HG03558 (cell line): ENCODE measurements around the gene SOBP.
A peak's percentile ranks its signal among the peaks of the same experiment; 100 is the strongest.

Experiments
- ATAC-seq: cut with Tn5 transposase; IDR thresholded peaks from one replicate; pipeline ENCODE4 v1.9.1; 2021; ENCODE audit warnings: moderate number of reproducible peaks; ENCODE audit not compliant: unreplicated experiment; ENCODE audit errors: extremely low read depth

Gene SOBP

DNA sequence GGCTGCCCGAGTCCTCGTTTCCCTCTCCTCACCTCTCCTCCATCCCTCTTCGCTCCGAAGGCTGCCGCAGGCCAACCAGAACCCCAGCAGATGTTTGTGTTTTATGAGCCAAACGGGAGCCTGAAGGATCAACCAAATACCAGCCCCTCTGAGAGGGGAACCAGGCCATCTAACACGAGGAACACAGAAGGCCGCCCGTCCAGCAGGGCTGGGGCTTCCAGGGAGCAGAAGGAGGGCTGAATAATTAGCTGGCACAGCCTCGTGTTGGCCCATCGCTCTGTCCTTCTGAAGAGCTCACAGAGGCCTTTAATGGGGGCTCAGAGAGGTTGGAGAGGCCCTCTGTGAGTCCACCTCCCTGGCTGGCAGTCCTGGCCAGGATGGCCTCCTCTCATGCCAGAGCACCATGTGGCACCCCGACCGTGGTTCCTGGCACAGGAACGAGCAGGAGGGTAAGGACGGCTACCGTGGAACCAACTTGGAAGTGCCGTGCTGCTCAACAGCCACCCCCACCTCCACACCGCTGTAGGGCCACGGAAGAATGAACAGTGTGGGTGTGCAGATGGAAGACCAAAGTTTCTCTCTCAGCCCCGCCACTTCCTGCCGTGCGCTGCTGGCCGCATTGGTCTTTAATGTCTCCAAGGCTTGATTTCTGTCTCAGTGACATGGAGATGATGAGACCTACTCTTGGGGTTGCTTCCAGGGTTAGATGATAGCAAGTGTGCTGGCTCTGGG is 179.0 kb downstream of the SOBP start:
- peak; percentile 51 for ATAC-seq

DNA sequence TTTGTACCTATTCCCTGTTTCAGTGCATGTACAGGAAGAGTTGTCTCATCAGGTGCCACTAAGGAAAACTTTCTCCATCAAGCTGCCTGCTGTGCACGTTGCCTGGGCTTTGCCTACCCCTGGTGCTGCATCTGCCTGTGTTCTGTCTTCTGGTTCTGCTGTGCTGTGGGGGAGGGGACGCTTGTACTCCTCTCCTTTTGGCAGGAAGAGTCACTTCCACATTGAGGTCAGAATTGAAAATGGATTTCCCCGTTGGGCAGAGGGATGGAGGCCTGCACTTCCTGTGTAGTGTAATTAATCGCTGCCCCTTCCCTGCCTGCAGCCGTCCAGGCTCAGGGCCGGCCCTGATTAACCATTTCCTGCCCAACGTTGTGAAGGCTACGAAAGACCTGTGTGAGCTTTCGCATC is 180.9 kb downstream of the SOBP start:
- ATAC-seq: no peak

DNA sequence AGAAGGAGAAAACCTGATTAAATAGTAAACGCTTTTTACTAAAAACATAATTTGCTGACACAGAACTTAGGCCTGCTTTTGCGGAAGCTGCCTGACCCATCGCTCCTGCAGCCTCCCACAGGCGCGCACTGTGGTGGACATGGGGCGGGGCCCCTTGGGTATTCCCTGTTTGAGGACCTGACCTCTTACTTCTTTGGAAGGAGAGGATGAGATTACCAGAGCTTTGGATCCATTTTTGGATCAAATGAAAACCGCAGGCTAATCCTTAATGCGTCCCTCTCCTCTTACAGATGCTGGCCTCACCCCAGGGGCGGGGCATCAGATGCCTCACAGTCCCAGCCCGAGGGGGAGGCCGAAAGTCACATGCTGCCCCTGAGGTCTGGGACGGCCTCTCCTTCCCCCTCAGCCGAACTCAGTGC is 183.2 kb downstream of the SOBP start:
- no peak for ATAC-seq

DNA sequence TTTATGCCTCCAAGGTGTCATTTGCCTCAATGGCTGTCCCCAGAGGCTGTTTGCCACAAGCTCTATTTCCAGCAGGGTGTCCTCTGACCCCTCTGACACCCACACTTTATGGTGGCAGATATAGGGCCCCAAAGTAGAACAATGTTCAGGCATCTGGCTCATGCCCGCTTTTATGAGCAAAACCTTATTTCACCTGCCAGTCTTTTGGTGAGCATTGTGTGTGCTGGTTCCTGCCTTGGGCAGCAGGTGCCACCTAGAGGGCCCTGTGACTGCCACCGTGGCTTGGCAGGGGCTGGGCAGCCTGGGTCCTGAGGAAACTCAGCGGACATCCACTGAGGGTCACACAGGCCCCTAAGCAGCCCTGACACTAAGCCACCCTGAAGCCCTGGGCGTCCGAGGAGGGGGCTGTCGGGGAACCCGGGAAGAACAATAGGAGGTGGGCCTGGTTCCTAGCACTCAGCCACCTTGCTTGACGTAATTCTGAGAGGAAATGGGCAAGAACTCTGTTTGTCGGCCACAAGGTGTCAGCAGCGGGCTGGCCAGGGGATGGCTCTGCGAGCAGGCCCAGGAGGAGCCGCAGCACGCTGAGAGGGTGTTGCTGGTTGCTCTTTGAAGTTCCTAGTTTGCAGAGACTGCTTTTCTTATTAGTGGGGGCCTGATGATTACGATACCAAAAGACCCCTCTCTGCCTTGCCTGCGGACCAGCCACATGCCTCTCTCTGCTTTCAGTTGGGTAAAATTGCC is 185.2 kb downstream of the SOBP start:
- no peak for ATAC-seq

DNA sequence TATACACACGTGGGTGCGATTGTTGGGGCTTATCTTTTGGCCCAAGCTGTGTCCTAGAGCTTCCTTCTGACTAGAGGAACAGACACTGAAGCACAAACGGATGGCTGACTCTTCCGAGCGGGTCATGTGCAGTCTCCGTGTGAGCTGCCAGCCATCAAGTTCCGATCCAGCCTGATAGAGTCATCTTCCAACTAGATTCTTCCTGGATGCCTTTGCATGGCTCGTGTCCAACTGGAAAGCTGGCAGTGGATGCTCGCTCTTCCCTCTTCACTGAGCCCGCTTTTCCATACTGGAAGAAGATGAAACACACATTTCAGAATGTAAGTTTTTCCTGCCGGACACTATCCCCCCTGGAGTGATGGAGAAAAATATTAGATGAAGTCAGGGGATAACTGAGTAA is 186.1 kb downstream of the SOBP start:
- ATAC-seq: no peak

DNA sequence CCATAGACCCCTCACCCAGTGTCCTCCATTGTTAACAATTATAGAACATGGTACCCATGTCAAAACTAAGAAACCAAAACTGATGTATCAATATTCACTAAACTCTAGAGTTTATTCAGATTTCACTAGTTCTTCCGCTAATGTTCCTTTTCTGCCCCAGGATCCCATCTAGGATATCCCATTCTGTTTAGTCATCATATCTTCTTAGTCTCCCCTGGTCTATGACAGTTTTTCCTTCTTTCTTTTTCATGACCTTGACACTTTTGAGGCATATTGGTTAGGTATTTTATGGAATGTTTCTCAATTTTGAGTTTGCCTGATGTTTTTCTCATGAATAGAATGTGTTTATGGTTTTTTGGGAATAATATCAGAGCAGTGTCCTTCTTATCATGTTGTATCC is 187.5 kb downstream of the SOBP start:
- no peak for ATAC-seq

DNA sequence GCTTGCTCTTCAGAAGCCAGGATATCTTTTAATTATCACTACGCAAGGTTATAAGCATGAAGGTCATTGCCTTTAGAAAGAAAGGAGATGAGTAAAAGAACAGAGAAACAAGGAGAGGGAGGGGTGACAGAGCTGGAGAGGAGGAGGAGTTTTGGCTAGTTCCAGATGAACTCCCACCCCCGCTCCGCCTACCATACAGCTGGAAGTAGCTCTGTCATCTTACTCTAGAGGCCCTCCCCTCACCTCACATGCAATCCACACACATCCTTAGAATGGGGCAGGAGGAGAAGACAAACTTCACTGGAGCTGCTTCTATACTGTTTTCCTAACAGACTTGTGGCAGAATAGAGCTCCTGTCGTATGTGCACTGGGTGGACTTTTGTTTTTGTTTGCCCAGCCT is 189.5 kb downstream of the SOBP start:
- no peak for ATAC-seq

DNA sequence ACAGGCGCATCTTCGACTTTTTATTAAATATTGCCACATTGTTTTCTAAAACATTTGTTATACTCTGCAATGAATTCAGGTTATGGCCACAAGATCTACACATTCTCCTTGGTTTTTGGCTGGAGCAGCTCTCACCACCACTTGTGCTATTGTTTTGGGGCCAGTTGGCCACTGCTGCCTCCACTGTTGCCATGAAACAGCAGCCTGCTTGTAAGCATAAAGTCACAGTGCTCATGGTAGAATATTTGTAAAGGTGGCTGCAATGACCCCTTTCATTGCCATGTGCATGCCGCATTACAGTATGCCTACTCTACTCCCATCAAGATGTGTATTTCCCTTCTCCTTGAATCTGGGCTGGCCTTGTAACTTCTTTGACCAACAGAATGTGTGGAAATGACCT is 192.8 kb downstream of the SOBP start:
- ATAC-seq: no peak

DNA sequence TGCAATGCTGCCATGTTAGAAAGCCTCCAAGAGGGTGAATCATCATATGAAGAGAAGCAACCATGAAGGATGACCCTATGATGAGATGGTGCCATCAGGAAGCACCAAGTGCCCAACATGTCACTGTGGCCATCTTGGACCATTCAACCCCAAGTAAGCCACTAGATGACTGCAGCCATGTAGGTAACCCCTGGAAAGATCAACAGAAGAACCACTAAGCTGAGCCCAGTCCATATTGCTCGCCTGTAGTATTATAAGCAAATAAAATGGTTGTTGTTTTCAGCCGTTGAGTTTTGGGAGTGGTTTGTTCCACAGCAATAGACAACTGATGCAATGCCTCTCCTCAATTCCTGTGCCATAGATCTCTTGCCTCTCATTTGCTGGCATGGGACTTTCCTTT is 193.3 kb downstream of the SOBP start:
- ATAC-seq: no peak

DNA sequence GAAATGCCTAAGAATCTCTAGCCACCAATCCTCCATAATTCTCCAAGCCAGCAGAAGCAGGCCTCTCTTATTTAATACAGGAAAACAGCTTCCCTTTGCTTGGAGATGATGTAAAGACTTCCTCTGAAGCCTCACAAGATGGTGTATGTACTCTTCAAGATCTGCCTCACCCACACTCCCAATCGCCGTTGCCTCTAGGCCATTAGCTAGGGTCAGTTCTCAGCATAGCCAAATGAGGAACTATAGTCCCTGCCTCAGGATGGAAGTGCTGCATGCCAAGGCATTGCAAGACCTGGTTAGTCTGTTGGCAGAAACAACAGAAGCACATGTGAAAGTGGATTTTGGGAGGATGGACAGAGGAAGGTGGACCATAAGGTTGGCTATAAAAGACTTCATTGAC is 195.1 kb downstream of the SOBP start:
- ATAC-seq: no peak

DNA sequence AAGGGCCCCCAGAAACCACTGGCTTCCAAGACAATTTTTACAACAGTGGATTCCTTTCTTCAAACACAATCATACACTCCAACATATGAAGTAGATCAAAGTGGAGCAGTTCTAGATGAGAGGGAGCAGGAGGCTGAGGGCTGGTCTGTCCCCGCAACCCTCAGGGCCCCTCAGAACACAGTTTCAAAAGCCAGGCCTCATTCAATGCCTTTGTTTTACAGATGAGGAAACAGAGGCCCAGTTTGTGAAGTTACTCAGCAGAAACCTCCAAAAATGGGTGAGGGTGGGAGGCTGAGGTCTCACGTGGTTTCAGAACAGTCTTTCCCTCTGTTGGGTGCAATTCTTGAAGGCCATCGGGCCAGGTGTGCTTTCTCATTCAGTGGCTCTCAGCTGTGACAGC is 199.3 kb downstream of the SOBP start:
- ATAC-seq: no peak

DNA sequence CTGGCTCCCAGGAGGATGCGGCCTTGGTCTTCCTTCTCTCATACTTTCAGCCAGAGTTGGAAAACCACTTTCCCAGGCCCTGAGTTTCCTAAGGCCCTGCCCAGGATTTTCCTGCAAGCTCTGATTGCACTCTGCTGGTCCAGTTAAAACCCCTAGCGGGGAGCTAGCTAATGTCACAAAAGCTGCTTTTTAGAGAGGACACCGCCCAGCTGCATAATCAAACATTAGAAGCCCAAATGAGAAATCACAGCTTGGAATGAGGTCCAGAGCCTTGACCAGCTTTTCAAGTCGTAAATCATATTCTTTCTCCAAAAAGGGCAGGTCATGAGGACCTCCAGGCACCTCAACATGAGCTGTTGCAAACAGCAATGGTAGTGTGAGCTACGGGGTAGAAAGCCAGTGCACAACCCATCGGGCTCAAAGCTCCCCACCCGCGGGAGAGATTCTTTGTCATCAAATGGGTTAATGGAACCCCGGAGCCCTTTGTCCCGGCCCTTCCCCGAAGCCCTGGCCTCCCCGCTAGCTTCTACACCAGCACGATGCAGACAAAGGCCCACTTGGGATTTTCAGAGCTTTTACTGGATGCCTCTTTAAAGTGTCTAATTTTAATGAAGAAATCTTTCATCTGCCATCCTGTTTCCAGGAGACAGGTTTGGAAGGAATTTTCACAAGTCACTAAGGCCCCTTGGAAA is 200.2 kb downstream of the SOBP start:
- ATAC-seq: no peak

DNA sequence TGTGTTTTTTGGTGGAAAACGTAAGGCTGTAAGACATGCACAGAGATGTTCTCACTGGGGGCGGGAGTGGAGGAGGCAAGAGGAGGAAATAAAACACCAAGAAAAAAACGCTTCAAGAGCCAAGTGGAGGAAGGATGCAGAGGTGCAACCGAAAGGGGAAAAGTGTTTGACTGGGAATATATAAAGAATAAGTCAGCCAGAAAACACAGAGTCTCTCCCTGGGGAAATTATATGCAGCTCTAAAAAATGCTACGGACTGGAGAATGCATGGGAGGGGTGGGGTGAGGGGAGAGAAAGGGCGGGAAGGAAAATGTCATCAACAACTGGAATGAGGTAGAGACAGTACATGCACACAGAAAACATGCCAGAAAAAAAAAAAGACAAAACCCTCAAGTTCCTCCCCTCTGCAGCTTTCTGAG is 200.7 kb downstream of the SOBP start:
- ATAC-seq: no peak

DNA sequence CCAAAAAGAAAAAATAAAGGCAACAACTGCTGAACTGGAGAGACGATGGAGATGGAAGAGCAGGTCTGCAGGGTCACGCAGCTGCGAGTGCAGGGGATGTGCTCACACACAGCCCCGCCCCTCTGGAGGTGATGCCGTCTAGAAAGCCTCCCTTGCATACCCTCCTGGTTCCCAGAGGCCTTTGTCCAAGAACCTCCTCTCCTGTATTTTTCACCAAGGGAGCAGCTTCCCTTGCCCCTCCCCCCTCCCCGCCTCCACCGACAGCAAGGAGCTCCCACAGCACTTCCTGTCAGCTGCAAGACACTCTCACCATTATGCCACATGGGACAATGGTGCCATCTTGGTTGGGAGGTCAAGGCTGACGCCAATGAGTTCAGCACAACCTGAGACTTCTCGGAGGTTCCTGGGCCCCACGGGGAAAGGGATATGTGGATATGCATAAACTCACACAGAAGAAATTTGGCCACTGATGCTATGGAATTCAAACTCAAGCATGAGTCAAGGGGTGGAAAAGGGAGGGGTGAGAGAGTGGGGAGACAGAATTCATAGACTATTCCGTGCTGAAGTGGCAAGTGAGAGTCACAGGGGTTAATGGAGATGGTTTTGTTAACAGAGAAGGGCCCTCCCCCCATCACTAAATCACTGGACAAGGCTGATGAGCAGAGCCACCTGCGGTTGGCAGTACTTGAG is 201.3 kb downstream of the SOBP start:
- no peak for ATAC-seq

DNA sequence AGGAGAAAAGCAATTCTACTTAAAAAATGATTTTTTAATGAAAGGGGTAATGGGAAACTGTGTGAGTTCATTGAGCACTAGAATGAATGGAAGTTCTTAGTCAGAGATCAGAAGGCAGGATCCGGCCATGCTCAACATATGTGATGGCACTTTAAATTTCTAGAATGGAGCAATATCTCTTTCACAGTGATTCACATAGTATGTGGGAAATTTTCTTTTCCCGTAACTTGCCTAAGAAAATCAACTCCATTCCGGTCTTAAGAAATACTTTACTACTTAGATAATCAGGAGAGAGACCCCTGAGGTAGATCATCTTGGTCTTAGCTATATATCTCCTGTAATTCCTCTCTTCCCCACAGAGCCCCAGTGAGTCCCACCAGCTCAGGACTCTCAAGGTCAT is 202.4 kb downstream of the SOBP start:
- no peak for ATAC-seq

DNA sequence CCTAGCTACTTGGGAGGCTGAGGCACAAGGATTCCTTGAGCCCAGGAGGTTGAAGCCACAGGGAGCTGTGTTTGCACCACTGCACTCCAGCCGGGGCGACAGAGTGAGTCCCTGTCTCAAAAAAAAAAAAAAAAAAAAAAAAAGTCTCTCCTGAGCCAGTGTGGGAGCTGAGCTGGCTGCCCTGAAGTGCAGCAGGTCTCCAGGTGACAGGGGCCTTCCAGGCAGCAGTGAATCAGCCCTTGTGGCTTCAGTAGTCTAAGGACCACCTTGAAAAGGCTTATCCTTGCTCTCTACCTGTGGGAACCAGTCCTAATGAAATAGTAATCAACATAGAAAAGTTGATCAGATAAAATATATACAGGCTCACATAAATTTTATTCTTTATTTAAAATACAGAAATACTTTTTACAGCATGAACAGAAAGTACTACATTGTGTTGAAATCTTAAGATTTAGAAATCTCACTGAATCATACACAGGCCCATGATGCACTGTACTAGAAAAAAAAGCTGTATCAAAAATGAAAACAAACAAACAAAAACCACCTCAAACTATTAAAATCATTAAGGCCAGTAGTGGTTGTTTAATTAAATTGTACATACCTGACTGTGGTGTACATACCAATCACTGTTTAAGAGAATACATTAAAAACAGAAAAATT is 205.3 kb downstream of the SOBP start:
- no peak for ATAC-seq

DNA sequence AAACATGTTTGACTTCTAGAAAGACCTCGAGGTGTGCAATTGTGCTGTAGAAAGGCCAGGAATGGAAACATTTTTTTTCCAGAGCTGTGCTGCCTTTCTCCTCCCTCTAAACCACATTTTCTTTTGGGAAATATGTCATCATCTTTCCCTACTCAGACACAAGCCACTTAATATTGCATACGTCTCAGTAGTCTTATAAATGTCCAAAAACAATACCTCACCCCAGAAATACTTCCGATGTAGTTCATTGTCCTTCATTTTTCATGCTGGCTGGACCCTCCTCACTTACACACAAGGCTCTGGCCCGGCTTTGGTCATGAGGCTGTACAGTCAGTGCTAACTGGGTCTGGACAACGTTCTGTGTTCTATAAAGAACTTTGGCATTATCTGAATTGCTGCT is 207.8 kb downstream of the SOBP start:
- ATAC-seq: no peak

DNA sequence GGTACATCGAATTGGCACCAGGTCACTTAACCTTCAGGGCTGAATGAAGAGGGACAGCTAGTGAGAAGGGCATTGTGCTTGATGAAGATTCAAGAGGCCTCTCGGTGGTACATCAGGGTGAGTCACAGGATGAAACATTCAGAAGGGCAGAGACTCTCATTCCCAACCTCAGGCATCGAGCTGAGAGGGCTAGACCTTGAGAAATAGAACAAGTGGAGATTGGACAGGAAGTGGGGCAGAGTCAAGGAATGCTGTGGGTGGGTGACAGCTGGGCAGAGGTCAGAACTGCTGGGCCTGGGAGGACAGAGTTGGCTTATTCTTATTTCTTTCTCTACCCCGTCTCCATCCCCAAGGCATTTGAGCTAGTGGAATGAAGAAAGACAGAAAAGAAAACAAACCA is 208.2 kb downstream of the SOBP start:
- ATAC-seq: no peak

DNA sequence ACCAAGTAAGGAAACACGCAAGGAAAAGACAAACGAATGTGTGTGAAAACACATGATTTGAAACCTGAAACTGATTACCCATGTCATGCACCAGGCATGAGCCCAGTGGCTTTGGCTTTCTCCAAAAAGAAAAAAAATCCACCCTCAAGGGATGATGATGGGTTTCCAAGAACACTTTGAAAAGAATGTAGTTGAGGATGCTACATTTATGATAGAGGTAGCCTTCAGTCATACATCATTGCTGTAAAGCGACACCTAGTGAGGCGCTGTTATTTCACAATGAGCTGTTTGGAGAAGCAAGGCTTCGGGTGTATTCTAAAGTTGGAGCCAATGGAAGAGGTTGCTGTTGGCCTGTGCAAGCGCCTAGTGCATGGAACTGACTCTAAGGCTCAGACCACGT is 209.3 kb downstream of the SOBP start:
- ATAC-seq: no peak

DNA sequence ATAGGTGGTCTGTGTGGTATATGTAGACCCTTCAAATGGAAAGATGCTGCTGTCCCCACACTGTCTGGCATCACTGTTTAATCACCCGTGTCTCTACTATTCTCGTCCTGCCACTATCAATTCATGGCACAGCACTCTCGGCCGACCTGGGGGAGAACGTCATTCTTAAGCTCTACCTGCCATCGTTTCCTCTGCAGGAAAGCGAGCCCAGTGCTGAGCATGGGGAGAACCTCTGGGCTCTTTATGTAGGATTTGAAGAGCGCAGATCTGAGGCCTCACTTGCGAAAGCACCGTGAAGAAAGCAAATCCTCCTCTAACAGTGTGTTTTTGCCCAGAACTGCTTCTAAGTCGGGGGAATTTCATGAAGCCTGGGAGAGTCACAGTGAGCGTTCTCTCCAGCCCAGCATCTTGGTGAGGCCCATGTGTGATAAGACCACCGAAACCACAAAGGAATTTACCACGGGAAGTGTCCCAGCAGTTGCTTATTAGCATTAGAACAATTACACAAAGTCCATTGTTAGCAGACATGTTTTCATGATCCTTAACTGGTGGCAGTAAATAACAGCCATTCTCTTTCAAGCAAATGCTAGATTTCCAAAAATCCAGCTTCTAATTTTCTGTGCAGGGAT is 209.9 kb downstream of the SOBP start:
- ATAC-seq: no peak
